Femur (tissue), 1 donor: ENCODE results near the gene RGS7BP.
A peak's percentile ranks its signal among the peaks of the same experiment; 100 is the strongest.

Experiments used
- DNase-seq: peaks from one replicate; pipeline ENCODE4 v3.0.0-alpha.2; 2017

RGS7BP gene

DNA sequence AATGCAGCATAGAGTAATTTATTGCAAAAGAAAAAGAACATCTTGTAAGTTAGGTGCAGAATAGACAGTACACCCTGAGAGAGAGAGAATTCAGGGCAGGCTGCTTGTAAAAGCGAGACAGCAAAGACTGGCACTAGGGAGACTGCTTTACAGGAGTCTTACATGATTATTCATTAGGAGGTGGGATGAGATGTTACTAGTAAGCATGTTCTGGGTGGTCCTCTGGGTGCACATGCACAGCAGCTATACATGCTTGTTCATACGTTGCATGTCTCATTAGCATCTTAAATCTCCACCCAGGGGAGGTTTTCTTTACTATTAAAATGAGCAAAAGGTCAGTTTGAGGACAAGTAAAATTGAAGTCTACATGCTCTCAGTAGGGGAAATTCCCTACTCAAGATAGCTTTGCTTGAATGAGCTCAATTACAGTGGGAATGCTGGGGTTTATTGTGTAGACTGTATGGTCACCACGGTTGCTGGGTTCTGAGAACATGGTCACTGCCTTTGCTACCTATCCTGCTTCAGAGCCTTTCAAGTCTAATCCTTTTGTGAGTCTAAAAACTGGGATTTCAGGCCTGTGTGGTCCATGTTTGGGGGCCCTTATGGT, 60.6 kb downstream of the RGS7BP start:
- no peak for DNase-seq

DNA sequence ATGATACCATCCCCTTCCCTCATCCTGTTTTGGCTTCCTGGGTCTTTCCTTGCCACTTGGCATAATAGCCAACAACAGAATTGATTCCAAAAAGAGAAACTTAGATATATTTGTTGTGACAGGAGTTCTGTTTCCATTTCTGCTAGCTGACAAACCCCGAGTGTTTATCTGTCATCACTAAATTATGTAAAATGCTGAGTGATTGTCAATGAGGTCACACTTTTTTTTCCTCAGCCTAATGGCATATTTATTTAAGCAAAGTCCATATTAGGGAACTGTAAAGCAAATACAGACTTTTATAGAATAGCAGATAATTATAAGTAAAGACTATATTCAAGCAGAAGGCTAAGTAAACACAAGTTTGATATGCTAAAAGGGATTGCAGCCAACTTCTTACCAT, 64.0 kb downstream of the RGS7BP start:
- no peak for DNase-seq

DNA sequence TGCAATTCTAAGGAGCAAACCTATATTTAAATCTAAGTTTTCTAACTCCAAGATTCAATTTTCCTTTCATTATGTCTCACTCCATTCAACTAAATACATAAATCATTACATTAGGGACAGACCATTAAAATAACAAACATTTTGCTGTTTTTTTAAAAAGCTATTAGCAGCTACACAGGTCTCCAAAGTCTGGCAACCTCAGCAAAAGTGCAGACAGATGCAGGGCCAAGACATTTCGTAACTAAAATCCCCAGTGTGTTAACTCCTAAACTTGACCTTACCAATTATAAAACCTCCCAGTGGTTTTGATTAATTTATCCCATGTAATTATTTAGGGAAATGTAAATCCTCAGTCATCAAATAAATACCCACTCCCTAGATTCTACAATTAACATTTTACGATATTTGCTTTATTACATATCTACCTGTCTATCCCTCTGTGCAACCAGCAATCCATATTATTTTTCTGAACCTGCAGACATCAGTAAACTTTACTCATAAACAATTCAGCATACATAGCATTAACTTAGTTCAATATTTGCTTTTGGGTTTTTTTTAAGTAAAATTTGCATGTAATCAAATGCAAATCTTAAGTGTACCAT, 64.7 kb downstream of the RGS7BP start:
- DNase-seq: no peak

DNA sequence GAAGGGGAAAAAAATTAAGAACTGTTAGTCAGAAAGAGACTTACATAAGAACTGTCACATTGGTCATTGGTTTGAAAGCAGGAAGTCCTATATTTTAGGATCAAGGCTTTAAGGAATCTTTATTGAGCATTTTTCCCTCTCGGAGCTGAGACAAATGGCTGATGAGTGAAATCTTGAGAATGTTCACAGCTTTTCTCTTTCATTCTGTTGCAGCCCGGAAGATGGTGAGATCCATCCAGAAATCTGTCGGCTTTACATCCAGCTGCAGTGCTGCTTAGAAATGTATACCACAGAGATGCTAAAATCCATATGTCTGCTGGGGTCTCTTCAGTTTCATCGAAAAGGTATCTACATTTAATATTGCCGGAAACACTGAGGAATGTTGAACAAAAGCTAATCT, 69.7 kb downstream of the RGS7BP start:
- DNase-seq: no peak

DNA sequence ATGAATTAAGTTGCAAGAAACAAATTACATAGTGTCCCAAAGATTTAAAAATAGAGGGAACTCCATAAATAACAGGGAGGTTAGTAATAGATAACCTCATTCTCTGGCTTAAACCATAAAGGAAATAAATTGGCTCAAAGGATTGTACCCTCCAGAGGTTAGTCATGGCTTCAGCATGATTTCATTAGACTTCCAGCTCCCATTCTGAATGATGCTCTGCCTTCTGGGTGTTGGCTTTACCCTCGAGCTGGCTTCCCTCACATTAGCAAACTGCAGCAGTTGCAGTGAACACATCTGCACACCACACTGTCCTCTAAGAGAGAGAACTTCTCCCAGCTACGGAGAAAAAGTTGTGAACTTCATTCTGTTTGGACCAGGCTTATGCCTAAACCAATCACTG, 70.4 kb downstream of the RGS7BP start:
- DNase-seq: no peak

DNA sequence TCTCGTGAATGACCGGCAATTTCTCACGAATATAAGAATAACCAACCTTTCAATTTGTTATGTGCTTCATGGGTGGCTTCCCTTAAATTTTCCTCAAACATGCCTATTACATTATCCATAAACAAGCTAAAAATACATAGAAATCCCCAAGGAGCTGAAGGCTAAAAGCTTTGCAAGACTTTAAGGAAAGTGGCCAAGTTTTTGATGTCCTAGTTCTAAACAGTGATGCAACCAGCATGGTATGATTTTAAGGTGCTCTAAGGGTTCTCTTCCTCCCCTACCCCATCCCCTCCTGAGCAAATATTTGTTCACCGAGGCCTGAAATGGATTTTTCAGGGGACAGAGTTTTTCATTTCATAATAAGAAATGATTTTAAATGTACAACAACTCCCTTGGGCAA, 79.8 kb downstream of the RGS7BP start:
- DNase-seq: no peak

DNA sequence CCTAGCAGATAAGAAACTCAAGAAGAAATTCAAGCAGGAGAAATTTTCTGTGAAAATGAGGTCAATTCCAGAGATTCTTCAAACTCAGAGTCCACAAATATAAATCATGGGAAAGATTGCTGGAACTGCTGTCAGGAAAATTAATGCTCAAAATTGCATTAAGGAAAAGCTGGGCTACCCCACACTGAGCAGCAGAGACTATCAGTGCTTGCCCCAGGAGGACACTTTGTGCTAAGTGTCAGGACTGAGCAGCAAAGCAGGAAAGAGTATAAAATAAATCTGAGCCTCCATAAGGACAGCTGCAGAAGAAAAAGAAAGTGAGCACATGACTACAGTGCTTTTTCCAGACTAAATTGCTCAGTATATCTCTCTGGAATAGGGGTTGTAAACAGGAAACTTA, 81.6 kb downstream of the RGS7BP start:
- no peak for DNase-seq

DNA sequence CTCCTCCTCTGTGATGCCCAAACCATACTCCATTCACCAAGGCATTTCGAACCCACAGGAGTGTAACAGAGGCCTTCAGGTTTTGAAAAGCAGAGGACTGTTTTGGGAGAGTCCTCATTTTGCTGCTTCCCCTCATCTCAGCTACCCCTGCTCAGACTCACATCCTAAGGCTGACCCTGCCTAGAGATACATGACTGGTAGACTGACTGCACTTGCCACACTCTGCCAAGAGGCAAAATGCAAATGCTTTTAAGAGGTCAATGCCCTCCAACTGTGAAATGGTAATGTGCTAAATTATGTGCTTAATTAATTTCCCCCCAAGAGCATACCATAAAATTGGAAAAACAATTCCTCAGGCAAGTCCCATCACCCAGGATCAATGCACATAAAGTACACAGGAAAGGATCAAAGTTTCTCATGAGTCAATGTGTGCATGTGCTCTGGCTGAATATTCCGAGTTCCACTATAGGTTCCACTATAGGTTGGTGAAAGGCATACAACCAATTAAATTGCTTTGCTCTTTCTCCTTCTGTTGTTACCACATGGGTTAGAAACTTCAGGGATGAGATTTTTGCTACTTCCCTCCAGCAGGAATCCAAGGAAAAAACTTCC, 87.0 kb downstream of the RGS7BP start:
- DNase-seq: no peak

DNA sequence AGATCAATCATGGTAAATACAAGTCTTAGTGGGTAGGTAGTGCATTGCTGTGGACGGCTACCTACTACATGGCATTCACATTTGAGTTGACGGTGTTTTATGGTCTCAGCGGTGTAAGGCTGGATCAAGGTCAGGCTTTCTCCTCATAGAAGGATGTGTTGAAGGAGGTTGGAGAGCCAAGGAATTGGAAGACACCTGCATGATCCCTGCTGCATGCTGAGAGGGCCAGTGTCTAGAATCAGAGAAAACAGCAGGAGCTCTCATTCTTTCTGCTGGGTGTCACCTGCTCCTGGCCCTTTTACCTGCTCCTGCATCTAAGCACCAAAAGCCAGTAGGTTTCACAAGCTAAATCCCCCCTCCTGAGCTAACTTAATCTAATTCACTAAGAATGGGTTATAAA, 88.2 kb downstream of the RGS7BP start:
- DNase-seq: no peak

DNA sequence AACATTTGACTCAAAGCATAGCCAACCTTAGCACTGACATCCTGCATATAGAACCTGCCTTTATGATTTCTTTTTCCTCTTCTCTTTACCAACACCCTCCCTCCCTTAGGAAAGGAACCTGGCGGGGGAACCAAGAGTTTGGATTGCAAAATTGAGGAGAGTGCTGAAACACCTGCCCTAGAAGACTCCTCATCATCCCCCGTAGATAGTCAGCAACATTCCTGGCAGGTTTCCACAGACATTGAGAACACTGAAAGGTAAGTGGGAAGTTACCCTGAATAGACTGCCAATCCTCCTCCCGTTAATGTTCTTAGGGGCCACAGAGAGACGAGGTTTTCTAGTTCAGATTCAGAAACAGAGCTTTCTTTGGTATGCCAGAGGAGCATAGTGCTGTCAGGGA, 88.8 kb downstream of the RGS7BP start:
- no peak for DNase-seq

DNA sequence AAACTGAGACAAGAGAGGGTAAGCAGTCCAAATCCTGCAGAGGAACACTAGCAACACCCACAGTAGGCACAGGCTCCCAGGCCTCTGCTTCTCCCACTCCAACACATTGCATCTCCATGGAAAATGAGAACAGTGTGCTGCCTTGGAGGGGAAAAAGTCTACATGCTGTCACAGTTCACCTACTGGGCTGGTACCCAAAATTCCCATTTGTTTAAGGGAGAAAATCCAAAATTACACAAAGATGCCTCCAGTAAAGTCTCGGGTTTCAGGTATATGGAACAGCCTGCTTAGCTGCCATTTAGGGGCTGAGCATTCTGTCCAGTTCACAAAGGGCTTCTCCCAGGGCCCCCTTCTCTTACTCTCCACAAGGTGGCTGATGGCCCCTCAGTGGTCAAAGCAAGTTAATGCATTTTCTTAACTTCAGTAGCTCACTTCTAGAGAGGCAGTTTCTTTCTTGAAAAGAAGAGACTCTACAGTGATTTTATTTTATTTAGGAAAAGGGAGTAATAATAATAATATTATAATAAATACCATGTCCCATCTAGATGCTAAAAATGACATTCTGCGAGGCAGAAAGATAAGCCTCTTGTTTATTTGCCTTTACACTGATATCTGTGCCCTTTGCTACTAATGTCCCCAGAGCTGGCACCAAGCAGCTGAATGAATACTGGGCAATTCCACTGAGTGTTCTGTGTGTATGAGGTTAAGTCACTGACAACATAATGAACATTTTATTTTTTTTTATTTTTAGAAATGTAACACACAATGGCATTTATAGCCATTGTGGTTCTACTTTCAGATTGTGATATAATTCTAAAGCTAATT, 89.4 kb downstream of the RGS7BP start:
- peak; percentile 26 for DNase-seq

DNA sequence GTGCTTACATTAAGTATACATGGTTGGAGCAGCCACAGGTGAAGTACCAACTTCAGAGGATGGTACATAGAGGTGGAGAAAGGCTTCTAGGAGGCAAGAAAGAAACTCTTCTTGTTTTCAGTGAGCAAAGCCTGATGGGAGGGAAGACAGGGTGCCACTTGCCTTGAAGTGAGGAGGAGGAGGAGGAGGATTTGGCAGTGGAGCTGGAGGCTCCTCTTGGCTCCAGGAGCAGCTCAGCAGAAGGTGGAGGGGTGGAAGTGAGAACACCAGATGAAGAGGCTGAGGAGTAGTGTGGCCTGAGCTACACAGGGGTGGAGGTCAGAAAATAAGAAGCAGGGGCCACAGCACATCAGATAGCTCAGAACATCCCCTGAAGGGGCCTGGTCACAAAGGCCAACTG, 93.4 kb downstream of the RGS7BP start:
- DNase-seq: no peak

DNA sequence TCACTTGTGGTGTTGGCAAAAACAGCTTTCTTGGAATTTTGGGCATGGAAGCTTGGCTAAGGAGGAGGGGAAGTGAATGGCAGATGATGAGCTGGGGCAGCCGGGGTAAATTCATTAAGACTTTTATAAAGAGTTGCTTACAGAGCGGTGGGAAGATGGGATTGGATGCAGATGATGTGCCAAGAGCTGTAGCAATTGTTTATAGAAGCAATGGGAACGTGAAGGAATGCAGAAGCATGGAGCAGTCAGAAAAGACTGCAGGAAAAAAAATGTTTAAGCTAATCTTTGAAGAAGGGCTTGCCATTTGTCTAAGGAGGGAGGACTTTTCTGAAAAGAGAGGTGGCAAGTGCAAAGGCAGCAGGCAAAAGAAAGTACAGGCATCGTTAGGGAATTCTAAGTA, 97.9 kb downstream of the RGS7BP start:
- DNase-seq: no peak

DNA sequence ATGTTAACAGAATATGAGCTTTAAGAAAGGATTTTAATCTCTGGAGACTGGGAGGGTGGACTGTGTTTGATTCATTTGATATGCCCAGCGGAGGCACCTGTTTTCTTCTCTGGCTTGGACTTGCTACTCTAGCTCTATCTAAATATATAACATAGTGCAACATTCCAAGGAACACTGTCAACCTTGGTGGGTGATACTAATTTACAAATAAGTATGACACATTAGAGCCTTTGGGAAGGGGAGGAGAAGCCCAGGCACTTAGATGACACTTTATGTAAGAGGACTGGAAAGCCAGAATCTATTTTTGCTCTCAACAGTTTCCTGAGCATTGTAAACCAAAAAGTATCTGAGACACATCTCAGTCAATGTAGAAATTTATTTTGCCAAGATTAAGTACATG, 101.1 kb downstream of the RGS7BP start:
- no peak for DNase-seq

DNA sequence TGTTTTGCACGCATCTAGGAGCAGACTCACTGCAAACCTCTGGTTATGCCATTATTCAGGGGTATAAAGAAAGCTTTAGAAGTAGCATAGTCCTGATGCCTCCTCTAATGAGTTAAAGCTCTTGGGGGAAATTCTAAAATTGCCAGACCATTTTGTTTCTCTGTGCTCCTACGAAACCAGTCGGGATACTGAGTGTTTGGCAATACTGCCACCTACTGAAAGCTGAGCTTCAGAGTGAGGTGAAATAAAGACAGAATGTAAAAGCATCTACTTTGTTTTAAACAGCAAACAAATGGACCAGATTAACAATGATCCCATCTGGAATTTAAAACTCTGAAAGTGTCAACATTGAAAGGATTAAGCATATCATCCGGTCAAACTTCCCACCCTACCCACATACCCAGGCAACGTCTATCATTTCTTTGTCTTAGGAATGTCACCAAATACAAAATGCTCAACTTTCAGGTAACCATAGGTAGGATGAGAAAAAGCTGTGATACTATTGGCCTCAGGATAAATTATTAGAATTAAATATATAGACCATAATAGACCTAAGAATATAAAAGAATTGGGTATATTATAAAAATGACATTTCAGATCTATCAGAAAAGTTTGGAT, 106.6 kb downstream of the RGS7BP start:
- DNase-seq: peak; percentile 44

DNA sequence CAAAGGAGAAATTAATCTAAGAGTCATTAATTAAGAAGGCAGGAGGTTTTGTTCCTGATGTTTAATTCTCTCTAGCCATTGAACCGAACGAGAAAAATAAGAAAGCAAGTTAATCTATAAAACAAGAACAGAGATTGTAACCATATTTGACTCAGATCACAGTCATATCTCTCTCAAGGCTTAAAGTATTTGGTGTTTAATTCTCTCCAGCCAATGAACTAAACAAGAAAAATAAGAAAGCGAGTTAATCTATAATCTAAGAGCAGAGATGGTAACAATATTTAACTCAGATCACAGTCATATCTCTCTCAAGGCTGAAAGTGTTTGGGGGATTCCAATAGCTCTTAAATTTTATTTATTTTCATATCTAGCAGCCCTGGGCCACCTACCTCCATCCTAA, 110.1 kb downstream of the RGS7BP start:
- no peak for DNase-seq

DNA sequence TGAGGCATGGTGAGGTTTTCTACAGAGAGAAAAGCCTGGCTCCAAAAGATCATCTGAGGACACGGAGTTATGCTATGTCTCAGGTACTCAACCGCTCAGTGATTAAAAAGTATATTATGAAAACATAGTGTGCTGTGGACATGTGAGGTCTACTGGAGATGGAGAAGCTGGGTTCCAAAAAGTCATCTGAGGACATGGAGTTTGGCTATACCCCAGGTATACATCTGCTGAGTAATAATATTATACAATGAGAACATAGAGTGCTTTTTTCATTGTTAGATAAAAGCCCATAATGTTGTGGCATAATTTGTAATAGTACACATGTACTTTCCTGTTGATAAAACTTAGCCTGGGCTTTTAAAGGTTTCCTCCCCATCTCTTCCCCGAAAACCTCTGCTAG, 113.8 kb downstream of the RGS7BP start:
- no peak for DNase-seq

DNA sequence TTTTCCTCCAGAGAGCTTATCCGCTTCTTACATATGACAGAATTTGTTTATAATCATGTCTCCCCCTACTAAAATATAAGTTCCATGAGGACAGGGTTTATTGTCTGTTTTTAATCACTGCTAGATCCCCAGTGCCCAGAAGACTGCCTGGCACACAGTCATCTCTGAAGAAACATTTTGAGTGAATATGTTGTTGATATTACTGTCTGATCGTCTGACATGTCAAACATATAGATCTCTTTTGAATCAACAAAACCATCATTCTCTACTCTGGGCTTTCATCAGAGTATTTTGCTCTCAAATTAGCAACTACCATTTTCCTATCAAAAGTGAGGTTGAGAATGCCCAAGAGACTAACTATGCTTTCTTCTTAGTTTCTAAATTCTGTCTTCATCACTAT, 117.2 kb downstream of the RGS7BP start:
- DNase-seq: no peak

DNA sequence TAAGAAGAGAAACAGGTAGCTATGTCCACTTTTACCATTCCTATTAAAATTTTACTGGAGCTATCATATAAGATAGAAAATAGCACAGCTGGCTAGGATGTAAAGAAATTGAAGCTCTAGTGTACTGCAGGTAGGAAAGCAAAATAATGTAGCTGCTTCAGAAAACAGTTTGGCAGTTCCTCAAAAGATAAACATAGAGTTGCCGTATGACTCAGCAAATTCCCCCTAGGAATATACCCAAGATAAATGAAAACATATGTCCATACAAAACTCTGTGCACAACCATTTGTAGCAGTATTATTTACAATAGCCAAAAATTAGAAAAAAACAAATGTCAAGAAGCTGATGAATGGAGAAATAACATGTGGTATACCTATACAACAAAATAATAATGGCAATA, 119.9 kb downstream of the RGS7BP start:
- DNase-seq: no peak

DNA sequence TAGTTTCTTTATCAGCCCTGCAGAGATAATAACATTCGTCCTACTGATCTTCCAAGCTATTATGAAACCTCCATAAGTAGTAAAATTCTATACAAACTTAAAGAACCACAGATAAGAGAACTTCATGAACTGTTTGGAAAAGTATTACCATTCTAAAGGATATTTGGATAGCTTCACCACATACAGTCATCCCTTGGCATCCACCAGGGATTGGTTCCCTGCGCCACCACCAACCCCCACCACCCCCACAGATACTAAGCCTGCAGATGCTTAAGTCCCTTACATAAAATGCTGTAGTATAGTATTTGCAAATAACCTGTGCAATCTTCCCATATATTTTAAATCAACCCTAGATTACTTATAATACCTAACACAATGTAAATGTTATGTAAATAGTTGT, 123.1 kb downstream of the RGS7BP start:
- no peak for DNase-seq

DNA sequence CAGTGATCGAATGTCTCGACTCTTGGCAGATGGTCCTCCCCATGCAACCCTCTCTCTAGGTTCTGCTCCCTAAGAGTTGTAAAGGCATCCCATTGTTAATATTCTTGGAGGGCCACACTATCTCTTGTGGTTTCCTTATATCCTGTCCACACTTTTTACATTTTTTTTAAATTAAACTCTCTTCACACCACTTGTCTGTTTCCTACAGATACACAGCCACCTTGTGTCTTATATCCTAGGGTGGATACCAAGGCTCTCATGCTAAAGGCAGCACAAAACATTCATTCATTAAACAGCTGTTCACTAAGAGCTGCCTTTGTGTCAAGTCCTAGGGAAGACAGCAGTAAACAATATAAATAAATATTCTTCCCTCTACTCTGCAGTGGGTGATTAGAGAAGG, 124.0 kb downstream of the RGS7BP start:
- no peak for DNase-seq

DNA sequence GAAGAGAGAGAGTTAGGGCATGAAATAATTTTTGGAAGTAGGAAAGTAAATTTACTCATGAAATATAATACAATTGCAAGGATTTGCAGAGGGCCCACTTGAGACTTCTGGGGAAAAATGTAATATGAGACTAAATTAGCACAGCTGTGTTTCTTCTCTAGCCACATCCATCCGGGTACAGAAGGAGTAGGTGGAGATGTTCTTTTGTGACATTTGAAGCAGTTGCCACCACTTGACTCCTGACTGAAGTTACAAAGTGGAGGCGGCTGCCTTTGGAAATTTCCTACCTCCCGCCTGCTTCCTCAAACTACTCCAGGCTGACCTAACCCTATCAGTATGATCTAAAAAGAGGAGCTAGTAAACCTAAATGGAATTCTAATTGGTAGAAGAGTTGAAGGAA, 126.4 kb downstream of the RGS7BP start:
- no peak for DNase-seq

DNA sequence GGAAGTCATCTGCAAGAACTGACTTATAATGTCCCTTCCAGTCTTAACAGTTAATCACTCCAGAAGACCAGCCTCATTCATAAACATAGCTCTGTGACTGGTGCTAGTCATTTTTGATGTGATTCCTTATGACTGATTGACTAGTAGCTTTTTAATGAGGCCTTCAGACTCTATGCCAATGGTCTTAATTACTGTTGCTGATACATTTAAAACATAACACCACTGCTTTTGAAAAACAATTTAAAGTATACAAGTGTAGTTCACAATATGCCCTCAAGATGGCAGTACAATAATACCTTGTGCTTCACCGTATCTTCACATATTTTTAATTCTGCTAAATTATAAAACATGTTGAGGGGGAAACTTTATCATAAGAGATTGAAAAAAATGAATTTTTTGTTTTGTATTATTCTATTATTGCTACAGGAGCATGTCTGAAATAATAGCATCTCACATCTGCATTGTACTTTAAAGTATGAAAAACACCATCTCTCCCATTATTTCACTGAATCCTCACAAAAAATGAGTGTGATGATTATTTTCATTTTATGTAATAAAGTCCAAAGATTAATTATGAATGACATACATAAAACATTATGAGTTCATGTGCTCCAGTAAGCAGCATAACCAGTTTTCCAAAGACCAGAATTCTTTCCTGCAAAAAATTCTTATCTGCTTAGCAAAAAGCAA, 129.3 kb downstream of the RGS7BP start:
- no peak for DNase-seq
